ENCODE measurements around the gene HSPA8.

Gene HSPA8

GRCh38 chr11:123046473-123047259 is 15.3 kb downstream of the HSPA8 start:
- DNase-seq: no peak

GRCh38 chr11:123045101-123045500 is 16.8 kb downstream of the HSPA8 start:
- no peak for DNase-seq

- DNase-seq: no peak
Observed at GRCh38 chr11:123041185-123041584, 20.8 kb downstream of the HSPA8 start.

- no peak for DNase-seq
Observed at GRCh38 chr11:123040111-123040432, 21.9 kb downstream of the HSPA8 start.

GRCh38 chr11:123035831-123036230 is 26.1 kb downstream of the HSPA8 start:
- DNase-seq: no peak

- DNase-seq: no peak
Observed at GRCh38 chr11:123034597-123034996, 27.3 kb downstream of the HSPA8 start.

DNA sequence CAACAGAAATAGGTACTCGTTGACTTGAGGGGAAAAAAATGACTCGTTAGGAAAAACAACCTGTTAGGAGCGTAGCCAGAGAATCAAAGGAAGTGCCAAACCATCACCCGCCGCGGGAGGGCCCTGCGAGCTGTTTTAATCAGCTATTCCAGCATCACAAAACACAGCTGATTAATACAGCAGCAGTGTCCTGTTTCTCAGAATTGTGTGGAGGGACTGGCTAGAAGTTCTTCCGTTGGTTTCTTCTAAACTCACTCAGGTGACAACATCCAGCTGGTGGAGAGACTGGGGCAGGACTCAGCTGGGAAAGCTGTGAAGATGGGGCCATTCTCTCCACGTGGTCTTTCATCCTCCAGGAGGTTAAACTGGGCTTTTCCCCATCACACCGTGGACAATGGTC is 28.0 kb downstream of the HSPA8 start:
- no peak for DNase-seq

GRCh38 chr11:123030517-123030916 is 31.4 kb downstream of the HSPA8 start:
- DNase-seq: no peak

DNA sequence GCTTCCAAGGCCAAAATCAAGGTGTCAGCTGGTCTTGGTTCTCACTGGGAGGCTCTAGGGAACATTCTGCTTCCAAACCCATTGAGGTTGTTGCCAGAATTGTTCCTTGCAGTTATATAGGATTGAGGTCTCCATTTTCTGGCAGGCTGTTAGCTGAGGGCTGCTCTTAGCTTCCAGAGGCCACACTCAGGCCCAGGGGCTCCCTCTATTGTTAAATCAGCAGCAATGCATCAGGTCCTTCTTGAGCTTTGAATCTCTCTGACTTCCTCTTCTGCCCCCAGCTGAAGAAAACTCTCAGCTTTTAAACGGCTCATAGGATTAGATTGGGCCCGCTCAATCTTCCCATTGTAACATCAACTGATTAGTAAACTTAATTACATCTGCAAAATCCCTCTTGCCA is 41.0 kb downstream of the HSPA8 start:
- DNase-seq: peak; percentile 22

DNA sequence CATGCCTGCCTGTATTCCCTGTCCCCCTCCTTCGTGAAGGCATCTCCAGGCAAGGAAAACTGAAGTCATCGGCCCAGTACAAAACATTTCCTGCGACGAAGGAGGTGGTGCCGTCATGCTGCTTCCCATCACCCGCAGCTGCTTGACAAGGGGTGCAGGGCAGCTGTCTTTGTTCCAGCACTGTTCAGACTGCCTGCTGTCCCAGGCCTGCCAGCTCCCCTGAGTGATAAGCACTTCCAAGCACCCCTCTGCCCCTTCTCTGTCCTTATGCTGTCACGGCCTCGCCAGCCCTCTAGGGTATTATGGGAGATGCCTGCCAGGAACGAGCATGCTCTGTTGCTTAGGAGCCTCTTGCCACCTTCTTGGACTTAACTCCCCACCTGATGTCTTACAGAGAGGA is 43.2 kb downstream of the HSPA8 start:
- DNase-seq: no peak

- DNase-seq: no peak
Observed at GRCh38 chr11:123011510-123011909, 50.4 kb downstream of the HSPA8 start.

Data from NCI-H2171 treated with DMSO at 0.1 percent for 48 hours (cell line).